COR-L47 (cell line): ENCODE measurements around the gene PRDM8.
"Not testable (repeated sequence)": the region's sequence is repeated elsewhere in the genome, so short reads cannot be mapped to it uniquely, and the experiment has no call there.

ENCODE experiments used
- DNase-seq: peaks from one replicate; lab custom pipeline; 2025; lab: John Stamatoyannopoulos, UW

The PRDM8 gene

GRCh38 chr4:80196922-80197573 is at the start of gene PRDM8:
TSS of gene PRDM8 (plus strand) at chr4:80197503. CDS start at chr4:80200081, 2,578 bp downstream.
- DNase-seq, result peak; percentile 79

GRCh38 chr4:80150387-80151180 is 46.7 kb upstream of the PRDM8 start:
- no peak for DNase-seq

GRCh38 chr4:80151981-80152380 is 45.3 kb upstream of the PRDM8 start:
- no peak for DNase-seq

- no peak for DNase-seq
These were observed 43.3 kb upstream of the PRDM8 start for GRCh38 chr4:80153874-80154544.

GRCh38 chr4:80154545-80154933 is 42.8 kb upstream of the PRDM8 start:
- DNase-seq, result no peak

- no peak for DNase-seq
These were observed 41.9 kb upstream of the PRDM8 start for GRCh38 chr4:80155316-80155982.

- DNase-seq, result no peak
These were observed 40.9 kb upstream of the PRDM8 start for GRCh38 chr4:80156410-80156809.

- no peak for DNase-seq
These were observed 35.8 kb upstream of the PRDM8 start for GRCh38 chr4:80161413-80162058.

GRCh38 chr4:80162418-80162817 is 34.9 kb upstream of the PRDM8 start:
- no peak for DNase-seq

GRCh38 chr4:80165855-80166254 is 31.4 kb upstream of the PRDM8 start:
- DNase-seq, result no peak

- no peak for DNase-seq
These were observed 26.1 kb upstream of the PRDM8 start for GRCh38 chr4:80171251-80171650.

- no peak for DNase-seq
These were observed 25.6 kb upstream of the PRDM8 start for GRCh38 chr4:80171656-80172055.

GRCh38 chr4:80172203-80172602 is 25.1 kb upstream of the PRDM8 start:
- no peak for DNase-seq

- DNase-seq, result no peak
These were observed 23.9 kb upstream of the PRDM8 start for GRCh38 chr4:80173401-80173800.

- DNase-seq, result no peak
These were observed 23.5 kb upstream of the PRDM8 start for GRCh38 chr4:80173841-80174240.

- not testable (repeated sequence) for DNase-seq
These were observed 19.5 kb upstream of the PRDM8 start for GRCh38 chr4:80177793-80178192.

GRCh38 chr4:80178964-80179363 is 18.3 kb upstream of the PRDM8 start:
- DNase-seq, result no peak

GRCh38 chr4:80179637-80180161 is 17.6 kb upstream of the PRDM8 start:
- DNase-seq, result no peak

- no peak for DNase-seq
These were observed 16.6 kb upstream of the PRDM8 start for GRCh38 chr4:80180743-80181142.

GRCh38 chr4:80182237-80182866 is 15.0 kb upstream of the PRDM8 start:
- no peak for DNase-seq
